Parathyroid adenoma (tissue), 2 donors: ENCODE measurements around the gene LPIN1.
"Not testable (repeated sequence)": the region's sequence is repeated elsewhere in the genome, so short reads cannot be mapped to it uniquely, and the experiment has no call there.

Experiments
- H2AFZ ChIP-seq: fragments of 300-600 bp; sonication (generic); one replicate; pipeline ENCODE4 v1.7.0; 2017; ENCODE audit warnings: antibody characterized with exemption, mild to moderate bottlenecking
- H3K27ac ChIP-seq: fragments of 300-600 bp; sonication (generic); one replicate; pipeline ENCODE4 v1.7.0; 2017
- H3K27me3 ChIP-seq: fragments of 300-600 bp; sonication (generic); one replicate; pipeline ENCODE4 v1.7.0; 2017; ENCODE audit warnings: low read length; ENCODE audit not compliant: control insufficient read depth, insufficient read depth
- H3K36me3 ChIP-seq: fragments of 300-600 bp; sonication (generic); one replicate; pipeline ENCODE4 v1.7.0; 2017; ENCODE audit warnings: low read length; ENCODE audit not compliant: control insufficient read depth, insufficient read depth
- H3K4me1 ChIP-seq: fragments of 300-600 bp; sonication (generic); one replicate; pipeline ENCODE4 v1.7.0; 2017; ENCODE audit warnings: control low read depth
- H3K4me2 ChIP-seq: fragments of 300-600 bp; sonication (generic); one replicate; pipeline ENCODE4 v1.7.0; 2017; ENCODE audit warnings: low read length
- H3K4me3 ChIP-seq: fragments of 300-600 bp; sonication (generic); one replicate; pipeline ENCODE4 v1.7.0; 2017; ENCODE audit warnings: low read depth, low read length
- H3K79me2 ChIP-seq: fragments of 300-600 bp; sonication (generic); one replicate; pipeline ENCODE4 v1.7.0; 2017; ENCODE audit warnings: control low read depth
- H3K9ac ChIP-seq: fragments of 300-600 bp; sonication (generic); one replicate; pipeline ENCODE4 v1.7.0; 2017; ENCODE audit warnings: mild to moderate bottlenecking
- H3K9me3 ChIP-seq: fragments of 300-600 bp; sonication (generic); one replicate; pipeline ENCODE4 v1.7.0; 2017; ENCODE audit warnings: low read length; ENCODE audit not compliant: control insufficient read depth
- TF ChIP-seq, protein P1 (sequence below): fragments of 300-600 bp; sonication (generic); IDR thresholded peaks from one replicate; pipeline ENCODE4 v1.7.0; 2017; ENCODE audit warnings: antibody characterized with exemption, mild to moderate bottlenecking
- donor health status: primary hyperparathyroidism.

Gene LPIN1

DNA sequence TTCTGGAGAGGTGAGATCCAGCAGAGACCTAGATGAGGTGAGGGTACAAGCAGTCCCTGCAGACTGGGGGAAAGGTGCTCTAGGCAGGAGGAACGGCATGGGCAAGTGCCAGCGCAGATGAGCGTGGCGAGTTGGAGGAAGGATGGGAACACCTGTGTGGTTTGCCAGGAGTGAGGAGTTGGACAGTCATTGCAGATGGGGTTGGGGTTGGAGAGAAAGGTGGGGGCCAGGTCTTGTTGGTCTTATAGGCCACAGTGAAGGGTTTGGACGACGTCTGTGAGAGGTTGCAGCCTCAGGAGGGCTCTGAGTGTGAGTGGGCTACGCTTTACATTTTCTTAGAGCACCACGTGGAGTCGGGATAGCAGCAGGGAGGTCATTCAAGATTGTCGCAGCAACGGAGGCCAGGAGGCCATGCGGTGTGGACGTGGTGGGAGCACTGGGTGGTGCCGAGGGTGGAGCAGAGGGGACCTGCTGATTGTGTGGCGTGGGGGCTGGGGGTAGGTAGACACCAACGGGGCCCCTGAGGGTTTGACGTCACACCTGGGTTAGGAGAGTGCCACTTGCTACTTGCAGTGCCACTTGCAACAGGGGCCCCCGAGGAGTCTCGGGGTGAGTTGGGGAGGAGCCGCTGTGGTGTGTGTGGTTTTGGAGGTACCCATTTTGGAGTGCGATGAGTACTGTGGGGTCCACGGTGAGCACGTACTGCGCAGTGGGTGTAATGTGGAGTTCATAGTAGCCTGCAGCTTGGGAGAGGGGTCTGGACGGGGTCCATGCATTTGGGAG is 66.2 kb downstream of the LPIN1 start:
- Histone ChIP-seq H3K27me3 (no peaks in the 10 kb centered on the region), H3K9me3 (no peaks in the 10 kb centered on the region), H3K27ac (no peak overlapping the region), H3K79me2 (no peaks in the 10 kb centered on the region), H3K9ac (no peak overlapping the region), H3K4me3 (no peak overlapping the region), H3K36me3 (no peaks in the 10 kb centered on the region), H3K4me1 (peaks cover 27% of the 10 kb centered on the region), H2AFZ (no peak overlapping the region), H3K4me2 (no peak overlapping the region)
- TF ChIP-seq, protein P1, sequence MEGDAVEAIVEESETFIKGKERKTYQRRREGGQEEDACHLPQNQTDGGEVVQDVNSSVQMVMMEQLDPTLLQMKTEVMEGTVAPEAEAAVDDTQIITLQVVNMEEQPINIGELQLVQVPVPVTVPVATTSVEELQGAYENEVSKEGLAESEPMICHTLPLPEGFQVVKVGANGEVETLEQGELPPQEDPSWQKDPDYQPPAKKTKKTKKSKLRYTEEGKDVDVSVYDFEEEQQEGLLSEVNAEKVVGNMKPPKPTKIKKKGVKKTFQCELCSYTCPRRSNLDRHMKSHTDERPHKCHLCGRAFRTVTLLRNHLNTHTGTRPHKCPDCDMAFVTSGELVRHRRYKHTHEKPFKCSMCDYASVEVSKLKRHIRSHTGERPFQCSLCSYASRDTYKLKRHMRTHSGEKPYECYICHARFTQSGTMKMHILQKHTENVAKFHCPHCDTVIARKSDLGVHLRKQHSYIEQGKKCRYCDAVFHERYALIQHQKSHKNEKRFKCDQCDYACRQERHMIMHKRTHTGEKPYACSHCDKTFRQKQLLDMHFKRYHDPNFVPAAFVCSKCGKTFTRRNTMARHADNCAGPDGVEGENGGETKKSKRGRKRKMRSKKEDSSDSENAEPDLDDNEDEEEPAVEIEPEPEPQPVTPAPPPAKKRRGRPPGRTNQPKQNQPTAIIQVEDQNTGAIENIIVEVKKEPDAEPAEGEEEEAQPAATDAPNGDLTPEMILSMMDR, result no peak

DNA sequence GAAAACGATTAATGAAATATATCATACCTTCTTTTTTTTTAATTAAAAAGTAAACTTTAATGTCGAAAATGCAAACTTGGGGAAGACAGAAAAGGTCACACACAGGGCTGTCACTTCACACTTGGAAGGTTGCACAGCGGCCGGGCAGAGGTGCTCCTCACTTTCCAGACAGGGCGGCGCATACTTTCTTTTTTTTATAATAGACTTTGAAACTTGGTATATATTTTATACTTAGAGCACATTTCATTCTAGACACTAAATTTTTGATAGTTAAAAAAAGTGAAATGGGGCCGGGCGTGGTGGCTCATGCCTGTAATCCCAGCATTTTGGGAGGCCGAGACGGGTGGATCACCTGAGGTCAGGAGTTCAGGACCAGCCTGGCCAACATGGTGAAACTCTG is 66.9 kb downstream of the LPIN1 start:
- H3K27me3 ChIP-seq, H3K27ac ChIP-seq, H3K4me3 ChIP-seq, H3K4me2 ChIP-seq, H3K79me2 ChIP-seq, H3K9ac ChIP-seq, H3K36me3 ChIP-seq, H2AFZ ChIP-seq, H3K9me3 ChIP-seq: not testable (repeated sequence)
- H3K4me1 ChIP-seq, result peaks cover 27% of the 10 kb centered on the region

DNA sequence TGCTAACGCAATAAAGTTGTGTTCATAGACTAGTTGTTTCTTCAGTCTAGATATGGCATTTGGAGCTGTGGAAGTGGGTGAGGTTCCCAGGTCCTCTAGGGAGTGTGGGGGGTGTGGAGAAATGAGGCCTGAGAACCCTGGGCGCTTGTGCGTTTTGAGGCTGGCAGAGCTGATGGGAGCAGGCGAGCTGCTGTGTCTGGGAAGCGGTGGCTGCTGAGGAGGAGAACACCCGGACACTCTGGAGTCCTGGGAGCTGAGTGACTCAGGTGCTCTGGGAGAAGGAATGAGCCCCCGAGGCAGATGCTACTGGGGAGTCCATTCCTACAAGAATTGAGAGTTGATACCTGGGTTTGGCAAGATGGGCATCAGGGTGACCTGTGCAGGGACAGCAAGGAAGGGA is 67.5 kb downstream of the LPIN1 start:
- TF ChIP-seq, protein P1, result no peak
- H3K36me3 ChIP-seq, result no peaks in the 10 kb centered on the region

DNA sequence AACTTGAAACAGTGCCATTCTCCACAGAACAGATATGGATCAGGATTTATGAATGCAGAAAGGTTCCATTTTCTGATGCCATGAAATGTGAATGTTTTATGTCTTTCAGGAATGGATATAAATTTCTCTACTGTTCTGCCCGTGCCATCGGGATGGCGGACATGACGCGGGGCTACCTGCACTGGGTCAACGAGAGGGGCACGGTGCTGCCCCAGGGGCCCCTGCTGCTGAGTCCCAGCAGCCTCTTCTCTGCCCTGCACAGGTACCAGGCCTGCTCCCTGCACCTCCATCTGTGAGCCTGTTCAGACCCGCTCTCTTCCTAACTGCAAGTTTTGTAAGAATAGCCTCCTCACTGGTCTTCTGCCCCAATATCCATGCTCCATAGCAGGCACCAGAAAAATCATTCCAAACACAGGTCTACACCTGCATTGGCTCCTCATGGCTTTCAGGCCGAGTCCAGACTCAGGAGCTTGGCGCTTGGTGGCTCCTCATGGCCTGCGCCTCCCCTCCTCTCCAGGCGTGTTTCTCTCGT is 68.6 kb downstream of the LPIN1 start:
- no peaks in the 10 kb centered on the region for H3K79me2 ChIP-seq
- H3K27me3 ChIP-seq, result no peaks in the 10 kb centered on the region
- no peaks in the 10 kb centered on the region for H3K9me3 ChIP-seq
- no peak overlapping the region for H3K9ac ChIP-seq
- no peaks in the 10 kb centered on the region for H3K36me3 ChIP-seq
- H3K4me2 ChIP-seq, result no peak overlapping the region
- no peak overlapping the region for H2AFZ ChIP-seq
- no peak overlapping the region for H3K4me3 ChIP-seq
- H3K4me1 ChIP-seq, result peaks cover 14% of the 10 kb centered on the region
- H3K27ac ChIP-seq, result no peak overlapping the region
- TF ChIP-seq, protein P1, result no peak

More for the DNA sequence above, 67.5 kb downstream of the LPIN1 start:
- H3K4me1 ChIP-seq, result peaks cover 24% of the 10 kb centered on the region
- no peak overlapping the region for H3K4me3 ChIP-seq
- no peak overlapping the region for H2AFZ ChIP-seq
- no peak overlapping the region for H3K4me2 ChIP-seq
- H3K27ac ChIP-seq, result no peak overlapping the region
- H3K9ac ChIP-seq, result no peak overlapping the region
- H3K27me3 ChIP-seq, result no peaks in the 10 kb centered on the region
- no peaks in the 10 kb centered on the region for H3K9me3 ChIP-seq
- H3K79me2 ChIP-seq, result no peaks in the 10 kb centered on the region

DNA sequence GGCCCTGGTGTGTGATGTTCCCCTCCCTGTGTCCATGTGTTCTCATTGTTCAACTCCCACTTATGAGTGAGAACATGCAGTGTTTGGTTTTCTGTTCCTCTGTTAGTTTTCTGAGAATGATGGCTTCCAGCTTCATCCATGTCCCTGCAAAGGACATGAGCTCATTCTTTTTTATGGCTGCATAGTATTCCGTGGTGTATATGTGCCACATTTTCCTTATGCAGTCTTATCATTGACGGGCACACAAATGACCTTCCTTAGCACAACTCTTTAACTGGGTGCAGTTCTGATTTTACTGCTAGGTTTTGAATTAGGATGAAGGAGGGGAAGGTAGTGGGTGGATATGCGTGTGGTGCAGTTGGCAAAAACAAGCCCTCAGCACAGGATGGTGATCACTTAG is 70.5 kb downstream of the LPIN1 start:
- H3K4me1 ChIP-seq, H2AFZ ChIP-seq, H3K36me3 ChIP-seq, H3K9me3 ChIP-seq, H3K4me3 ChIP-seq, H3K79me2 ChIP-seq, H3K9ac ChIP-seq, H3K4me2 ChIP-seq, H3K27ac ChIP-seq, H3K27me3 ChIP-seq: not testable (repeated sequence)
